IPS-15b (cell line): ENCODE data around the gene CALR3.

Experiments used
- H3K27me3 ChIP-seq: one replicate; pipeline ENCODE4 v1.6.1; 2013; ENCODE audit warnings: low read length; ENCODE audit not compliant: control insufficient read depth, insufficient read depth
- H3K36me3 ChIP-seq: one replicate; pipeline ENCODE4 v1.6.1; 2013; ENCODE audit warnings: low read length; ENCODE audit not compliant: control insufficient read depth, insufficient read depth
- H3K4me1 ChIP-seq: one replicate; pipeline ENCODE4 v1.6.1; 2013; ENCODE audit warnings: mild to moderate bottlenecking, low read length; ENCODE audit not compliant: control insufficient read depth, insufficient read depth
- H3K4me3 ChIP-seq: one replicate; pipeline ENCODE4 v1.5.1; 2013; ENCODE audit warnings: low read depth, low read length
- H3K9ac ChIP-seq: one replicate; pipeline ENCODE4 v1.6.1; 2013; ENCODE audit warnings: low read depth, mild to moderate bottlenecking, low read length
- H3K9me3 ChIP-seq: one replicate; pipeline ENCODE4 v1.6.1; 2013; ENCODE audit warnings: mild to moderate bottlenecking, low read length; ENCODE audit not compliant: control insufficient read depth, insufficient read depth

The CALR3 gene

GRCh38 chr19:16446108-16446723, 49.8 kb downstream of the CALR3 start:
- Histone ChIP-seq H3K27me3 (no peaks in the 10 kb centered on the region), H3K4me3 (no peak overlapping the region), H3K36me3 (peaks cover 3% of the 10 kb centered on the region), H3K4me1 (peaks cover 5% of the 10 kb centered on the region), H3K9me3 (no peaks in the 10 kb centered on the region), H3K9ac (no peak overlapping the region)

- Histone ChIP-seq H3K9me3 (no peaks in the 10 kb centered on the region), H3K4me3 (no peak overlapping the region), H3K4me1 (peaks cover 5% of the 10 kb centered on the region), H3K9ac (no peak overlapping the region), H3K36me3 (peaks cover 9% of the 10 kb centered on the region), H3K27me3 (no peaks in the 10 kb centered on the region)
Observed at GRCh38 chr19:16445238-16446107, 50.5 kb downstream of the CALR3 start.

- Histone ChIP-seq H3K36me3 (peaks cover 9% of the 10 kb centered on the region), H3K9ac (no peak overlapping the region), H3K4me1 (peaks cover 5% of the 10 kb centered on the region)
Observed at GRCh38 chr19:16444269-16444600, 51.7 kb downstream of the CALR3 start.

GRCh38 chr19:16442386-16443276, 53.3 kb downstream of the CALR3 start:
- Histone ChIP-seq H3K9ac (peak overlapping the region; percentile 32), H3K4me1 (peaks cover 5% of the 10 kb centered on the region), H3K9me3 (no peaks in the 10 kb centered on the region), H3K36me3 (peaks cover 10% of the 10 kb centered on the region), H3K4me3 (no peak overlapping the region), H3K27me3 (no peaks in the 10 kb centered on the region)

More at GRCh38 chr19:16444269-16444600, 51.7 kb downstream of the CALR3 start:
- H3K27me3 ChIP-seq = no peaks in the 10 kb centered on the region
- H3K4me3 ChIP-seq = no peak overlapping the region
- H3K9me3 ChIP-seq = no peaks in the 10 kb centered on the region

GRCh38 chr19:16441661-16442162, 54.3 kb downstream of the CALR3 start:
- no peaks in the 10 kb centered on the region for H3K27me3 ChIP-seq
- H3K9ac ChIP-seq = no peak overlapping the region
- no peak overlapping the region for H3K4me3 ChIP-seq
- H3K36me3 ChIP-seq = peaks cover 10% of the 10 kb centered on the region
- no peaks in the 10 kb centered on the region for H3K9me3 ChIP-seq
- H3K4me1 ChIP-seq = peaks cover 5% of the 10 kb centered on the region

GRCh38 chr19:16436780-16437332, 59.1 kb downstream of the CALR3 start:
- no peak overlapping the region for H3K9ac ChIP-seq
- H3K36me3 ChIP-seq = peaks cover 18% of the 10 kb centered on the region
- no peaks in the 10 kb centered on the region for H3K27me3 ChIP-seq
- no peaks in the 10 kb centered on the region for H3K9me3 ChIP-seq
- H3K4me3 ChIP-seq = no peak overlapping the region
- no peaks in the 10 kb centered on the region for H3K4me1 ChIP-seq

- H3K4me1 ChIP-seq = no peaks in the 10 kb centered on the region
- H3K9ac ChIP-seq = no peak overlapping the region
- no peak overlapping the region for H3K4me3 ChIP-seq
- H3K36me3 ChIP-seq = peaks cover 18% of the 10 kb centered on the region
- no peaks in the 10 kb centered on the region for H3K27me3 ChIP-seq
- H3K9me3 ChIP-seq = no peaks in the 10 kb centered on the region
Observed at GRCh38 chr19:16435999-16436650, 59.8 kb downstream of the CALR3 start.

GRCh38 chr19:16435238-16435917, 60.6 kb downstream of the CALR3 start:
- Histone ChIP-seq H3K9me3 (no peaks in the 10 kb centered on the region), H3K36me3 (peaks cover 17% of the 10 kb centered on the region), H3K4me1 (no peaks in the 10 kb centered on the region), H3K27me3 (no peaks in the 10 kb centered on the region), H3K9ac (no peak overlapping the region), H3K4me3 (no peak overlapping the region)

GRCh38 chr19:16433986-16434385, 62.0 kb downstream of the CALR3 start:
- peaks cover 23% of the 10 kb centered on the region for H3K36me3 ChIP-seq
- no peaks in the 10 kb centered on the region for H3K4me1 ChIP-seq
- no peaks in the 10 kb centered on the region for H3K27me3 ChIP-seq

GRCh38 chr19:16429759-16430091, 66.2 kb downstream of the CALR3 start:
- Histone ChIP-seq H3K9ac (no peak overlapping the region), H3K27me3 (no peaks in the 10 kb centered on the region), H3K4me3 (no peak overlapping the region), H3K4me1 (no peaks in the 10 kb centered on the region), H3K36me3 (peaks cover 32% of the 10 kb centered on the region), H3K9me3 (no peaks in the 10 kb centered on the region)

More at GRCh38 chr19:16433986-16434385, 62.0 kb downstream of the CALR3 start:
- no peak overlapping the region for H3K4me3 ChIP-seq
- H3K9ac ChIP-seq = no peak overlapping the region
- H3K9me3 ChIP-seq = no peaks in the 10 kb centered on the region
